ENCODE data around the gene SPCS1.

- TF ChIP-seq, protein P1, sequence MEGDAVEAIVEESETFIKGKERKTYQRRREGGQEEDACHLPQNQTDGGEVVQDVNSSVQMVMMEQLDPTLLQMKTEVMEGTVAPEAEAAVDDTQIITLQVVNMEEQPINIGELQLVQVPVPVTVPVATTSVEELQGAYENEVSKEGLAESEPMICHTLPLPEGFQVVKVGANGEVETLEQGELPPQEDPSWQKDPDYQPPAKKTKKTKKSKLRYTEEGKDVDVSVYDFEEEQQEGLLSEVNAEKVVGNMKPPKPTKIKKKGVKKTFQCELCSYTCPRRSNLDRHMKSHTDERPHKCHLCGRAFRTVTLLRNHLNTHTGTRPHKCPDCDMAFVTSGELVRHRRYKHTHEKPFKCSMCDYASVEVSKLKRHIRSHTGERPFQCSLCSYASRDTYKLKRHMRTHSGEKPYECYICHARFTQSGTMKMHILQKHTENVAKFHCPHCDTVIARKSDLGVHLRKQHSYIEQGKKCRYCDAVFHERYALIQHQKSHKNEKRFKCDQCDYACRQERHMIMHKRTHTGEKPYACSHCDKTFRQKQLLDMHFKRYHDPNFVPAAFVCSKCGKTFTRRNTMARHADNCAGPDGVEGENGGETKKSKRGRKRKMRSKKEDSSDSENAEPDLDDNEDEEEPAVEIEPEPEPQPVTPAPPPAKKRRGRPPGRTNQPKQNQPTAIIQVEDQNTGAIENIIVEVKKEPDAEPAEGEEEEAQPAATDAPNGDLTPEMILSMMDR (IDR thresholded peaks at IDR 0.05): peak in 2 of 12 donors; percentile 16 to 36
- TF ChIP-seq POLR2A (IDR thresholded peaks at IDR 0.05): no peak
Measured at GRCh38 chr3:52682016-52682415, 23.9 kb upstream of the SPCS1 start.
